GM23248 (cell line): ENCODE results near the gene AQP2. TPM values are rescaled to one million over a fixed set of nuclear protein-coding genes. Genes with fewer than 3 reads are reported as not detected.

Source experiments
- DNase-seq: peaks from one replicate; pipeline ENCODE4 v3.0.0-alpha.2; 2015
- H2AFZ ChIP-seq: fragments of 200-600 bp; sonication (generic); 2 replicates; pipeline ENCODE4 v1.6.1; 2016; ENCODE audit warnings: antibody characterized with exemption
- H3F3A ChIP-seq: fragments of 200-600 bp; sonication (generic); 2 replicates; pipeline ENCODE4 v1.6.1; 2016; ENCODE audit warnings: mild to moderate bottlenecking, antibody characterized with exemption, mixed run types; ENCODE audit not compliant: insufficient read depth
- H3K27ac ChIP-seq: fragments of 200-600 bp; sonication (generic); 2 replicates; pipeline ENCODE4 v1.5.1; 2016; ENCODE audit warnings: mild to moderate bottlenecking
- H3K27me3 ChIP-seq: fragments of 200-600 bp; sonication (generic); replicated peaks from 2 replicates; pipeline ENCODE4 v1.6.1; 2016; ENCODE audit warnings: mild to moderate bottlenecking; ENCODE audit not compliant: insufficient read depth
- H3K36me3 ChIP-seq: fragments of 200-600 bp; sonication (generic); 2 replicates; pipeline ENCODE4 v1.6.1; 2016; ENCODE audit warnings: low read depth, mild to moderate bottlenecking
- H3K4me1 ChIP-seq: fragments of 200-600 bp; sonication (generic); 2 replicates; pipeline ENCODE4 v1.6.1; 2016; ENCODE audit warnings: mild to moderate bottlenecking; ENCODE audit not compliant: insufficient read depth
- H3K4me2 ChIP-seq: fragments of 200-600 bp; sonication (generic); one replicate; pipeline ENCODE4 v1.6.1; 2016; ENCODE audit warnings: mild to moderate bottlenecking; ENCODE audit not compliant: unreplicated experiment
- H3K4me3 ChIP-seq: fragments of 200-600 bp; sonication (generic); 2 replicates; pipeline ENCODE4 v1.5.1; 2016; ENCODE audit warnings: mild to moderate bottlenecking
- H3K79me2 ChIP-seq: fragments of 200-600 bp; sonication (generic); 2 replicates; pipeline ENCODE4 v1.6.1; 2016; ENCODE audit warnings: mild to moderate bottlenecking; ENCODE audit not compliant: insufficient read depth
- H3K9ac ChIP-seq: fragments of 200-600 bp; sonication (generic); 2 replicates; pipeline ENCODE4 v1.6.1; 2016; ENCODE audit warnings: mild to moderate bottlenecking
- H3K9me2 ChIP-seq: fragments of 200-600 bp; sonication (generic); 2 replicates; pipeline ENCODE4 v1.6.1; 2016; ENCODE audit warnings: mixed run types, mild to moderate bottlenecking, moderate library complexity; ENCODE audit not compliant: insufficient read depth
- H3K9me3 ChIP-seq: fragments of 200-600 bp; sonication (generic); one replicate; pipeline ENCODE4 v1.6.1; 2017; ENCODE audit warnings: low read depth
- H4K20me1 ChIP-seq: fragments of 200-600 bp; sonication (generic); 2 replicates; pipeline ENCODE4 v1.6.0; 2016; ENCODE audit not compliant: insufficient read depth
- EZH2 ChIP-seq: fragments of 200-600 bp; sonication (generic); IDR thresholded peaks from 2 replicates; pipeline ENCODE4 v1.6.1; 2018; ENCODE audit warnings: antibody characterized with exemption, mild to moderate bottlenecking; ENCODE audit not compliant: insufficient read depth, poor library complexity, severe bottlenecking
- EZH2phosphoT487 ChIP-seq: fragments of 200-600 bp; sonication (generic); IDR thresholded peaks from 2 replicates; pipeline ENCODE4 v1.6.1; 2018; ENCODE audit warnings: antibody characterized with exemption, moderate library complexity, mild to moderate bottlenecking, low read depth; ENCODE audit not compliant: insufficient read depth
- WGBS, 2 experiments: methylation state at CpG; one replicate each; pipeline ENCODE4 v1.1.6; 2015 to 2017; ENCODE audit warnings: low lambda C conversion rate in 2 of 2, low coverage in 1 of 2; ENCODE audit errors: missing lambda C conversion rate in 2 of 2; 5-methylcytosine and 5-hydroxymethylcytosine counted together
- in situ Hi-C: fragments of 300-500 bp; cut with MboI; formaldehyde crosslinking; loops from 2 replicates; pipeline ENCODE4 v1.15.0; 2020
- polyA plus RNA-seq: library from polyadenylated mRNA; unstranded; fragments of >200 nt; fragmentation: Nextera tagmentation; extraction: Ambion mirVana; gene quantifications from 2 replicates; pipeline ENCODE4 v1.2.1, GENCODE V29; 2016
- total RNA-seq: library from RNA; depleted of rRNA; stranded (reverse); fragments of >200 nt; shearing (Covaris generic); gene quantifications from 2 replicates; pipeline ENCODE4 v1.2.3, GENCODE V29; 2014

Gene AQP2
- total and polyA plus RNA-seq, 2 experiments from 2014 or later: not detected

DNA sequence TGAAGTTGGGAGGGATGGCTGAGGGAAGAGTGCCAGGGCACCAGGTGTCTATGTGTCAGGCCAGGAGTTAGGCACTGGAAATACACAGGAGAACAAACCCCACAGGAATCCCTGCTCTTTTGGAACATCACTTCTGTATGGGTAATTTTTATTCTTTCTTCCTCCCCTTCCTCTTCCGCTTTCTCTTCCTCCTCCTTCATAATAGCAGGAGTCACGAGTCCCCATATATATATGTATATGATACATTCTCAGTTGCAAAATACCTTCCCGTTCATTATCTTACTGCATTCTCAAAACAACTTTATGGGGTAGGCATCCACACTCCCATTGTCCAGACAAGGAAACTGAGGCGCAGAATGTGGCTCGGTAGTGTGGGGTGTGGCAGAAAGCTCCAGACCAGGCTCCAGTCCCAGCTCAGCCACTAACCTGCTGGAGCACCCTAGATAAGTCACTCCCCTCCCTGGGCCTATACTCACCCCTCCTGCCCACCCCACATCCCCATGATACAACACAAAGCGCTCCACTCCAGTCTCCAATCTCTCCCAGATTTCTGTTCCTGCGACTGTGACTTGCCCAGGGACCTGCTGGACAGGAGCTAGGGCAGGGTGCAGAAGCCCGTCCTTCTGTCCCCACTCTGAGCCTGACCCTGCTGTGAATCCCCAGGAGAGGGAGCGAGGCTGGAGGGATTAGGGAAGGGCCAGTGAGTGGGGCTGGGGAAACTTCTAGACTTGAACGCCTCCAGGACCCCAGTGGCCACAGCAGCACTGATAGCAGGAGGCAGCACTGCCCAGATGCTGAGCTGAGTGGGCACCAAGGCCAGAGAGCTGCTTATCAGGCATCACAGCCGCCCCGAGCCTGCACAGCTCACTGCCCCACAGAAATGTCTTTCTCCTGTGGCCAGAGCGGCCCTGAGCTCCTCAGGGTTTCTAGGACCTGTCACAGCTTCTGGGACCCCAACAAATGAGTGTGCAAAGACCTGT, 1.4 kb upstream of the AQP2 start:
- Histone ChIP-seq H4K20me1 (no peaks in the 10 kb centered on the region), H3K9ac (no peak overlapping the region), H3K27ac (no peak overlapping the region), H3K9me3 (no peaks in the 10 kb centered on the region), H3F3A (no peaks in the 10 kb centered on the region), H3K4me1 (no peaks in the 10 kb centered on the region), H3K27me3 (0 out of 2 replicates have a peak, but pooled peaks cover 1% of the 10 kb centered on the region), H3K4me2 (no peak overlapping the region), H3K4me3 (no peak overlapping the region), H2AFZ (no peak overlapping the region), H3K9me2 (no peaks in the 10 kb centered on the region), H3K79me2 (no peaks in the 10 kb centered on the region), H3K36me3 (no peaks in the 10 kb centered on the region)
- no peak for TF ChIP-seq EZH2
- no peak for TF ChIP-seq EZH2phosphoT487
- no peak for DNase-seq
- in situ Hi-C loops: no loop called here
- 72 to 75% methylated on average over 13 of the region's 13 CpGs for WGBS, 2 experiments

DNA sequence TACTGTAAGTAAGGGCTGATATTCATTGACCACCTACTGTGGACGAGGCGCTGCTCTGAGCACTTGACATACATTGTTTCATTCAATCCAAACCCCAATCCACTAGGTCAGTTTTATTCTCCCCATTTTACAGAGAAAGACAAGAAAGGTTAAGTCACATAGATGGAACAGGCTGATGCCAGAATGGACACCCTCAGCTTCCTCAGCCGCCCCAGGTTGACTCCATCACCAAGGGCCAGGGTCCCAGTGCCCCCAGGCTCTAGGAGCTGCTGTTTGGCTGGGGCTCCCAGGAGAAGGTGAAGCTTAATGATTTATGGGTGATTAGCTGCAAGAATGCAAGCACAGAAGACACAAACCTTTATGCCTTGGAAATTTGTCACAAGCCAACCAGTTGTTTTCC, 671 bp upstream of the AQP2 start:
- in situ Hi-C loops: no loop called here
- Histone ChIP-seq H3K9me2 (no peaks in the 10 kb centered on the region), H4K20me1 (no peaks in the 10 kb centered on the region), H3K4me1 (no peaks in the 10 kb centered on the region), H3K4me3 (no peak overlapping the region), H3K79me2 (no peaks in the 10 kb centered on the region), H3K9ac (no peak overlapping the region), H3K9me3 (no peaks in the 10 kb centered on the region), H3K27me3 (peaks cover 9% of the 10 kb centered on the region), H3K36me3 (no peaks in the 10 kb centered on the region), H3K4me2 (no peak overlapping the region), H3K27ac (no peak overlapping the region), H2AFZ (no peak overlapping the region), H3F3A (no peaks in the 10 kb centered on the region)
- TF ChIP-seq EZH2phosphoT487 (no peak), EZH2 (no peak)
- DNase-seq: no peak
- 85 to 86% methylated on average over 3 of the region's 3 CpGs for WGBS, 2 experiments

DNA sequence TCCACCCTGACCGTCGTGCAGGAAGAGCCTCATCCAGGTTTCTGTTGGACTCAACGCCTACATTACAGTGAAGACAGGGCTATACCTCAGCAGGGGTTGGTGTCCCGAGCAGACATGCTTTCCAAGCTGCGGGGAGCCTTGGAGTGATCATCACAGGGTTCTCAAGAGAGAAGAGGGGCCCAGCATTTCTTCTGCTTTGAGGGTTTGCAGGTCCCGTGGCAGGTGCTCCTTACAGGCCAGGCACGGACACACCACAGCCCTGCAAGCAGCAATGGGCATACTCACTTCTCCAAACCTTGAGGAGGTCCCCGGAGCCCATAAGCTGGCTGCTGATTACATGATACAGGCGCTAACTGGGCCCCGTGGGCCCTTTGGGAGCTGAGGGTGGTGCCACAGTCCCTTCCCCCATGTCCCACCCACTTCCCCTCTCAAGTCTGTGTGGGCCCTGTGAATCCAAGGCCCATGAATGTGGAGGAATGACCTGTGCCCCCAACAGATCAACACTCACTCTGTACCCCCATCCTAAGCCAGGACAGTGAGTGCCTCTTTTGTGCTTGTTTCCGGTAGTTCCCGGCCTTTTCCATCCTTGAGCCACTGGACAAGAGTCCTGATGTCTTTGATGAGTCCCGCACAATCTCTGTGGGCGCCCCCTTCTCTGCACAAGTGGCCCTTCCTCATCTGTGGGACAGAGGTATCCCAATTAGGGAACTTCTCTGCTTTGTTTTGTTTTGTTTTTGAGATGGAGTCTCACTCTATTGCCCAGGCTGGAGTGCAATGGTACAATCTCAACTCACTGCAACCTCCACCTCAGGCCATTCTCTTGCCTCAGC, 1.1 kb downstream of the AQP2 start:
- DNase-seq: no peak
- Histone ChIP-seq H3K4me1 (no peaks in the 10 kb centered on the region), H3K4me3 (no peak overlapping the region), H3K27ac (no peak overlapping the region), H3K79me2 (no peaks in the 10 kb centered on the region), H2AFZ (no peak overlapping the region), H3K9me3 (no peaks in the 10 kb centered on the region), H3K9me2 (no peaks in the 10 kb centered on the region), H4K20me1 (no peaks in the 10 kb centered on the region), H3K9ac (no peak overlapping the region), H3K36me3 (no peaks in the 10 kb centered on the region), H3K4me2 (no peak overlapping the region), H3F3A (no peaks in the 10 kb centered on the region), H3K27me3 (peaks cover 24% of the 10 kb centered on the region)
- 68 to 71% methylated on average over 14 of the region's 14 CpGs for WGBS, 2 experiments
- in situ Hi-C loops: no loop called here
- TF ChIP-seq EZH2phosphoT487 (no peak), EZH2 (no peak)

DNA sequence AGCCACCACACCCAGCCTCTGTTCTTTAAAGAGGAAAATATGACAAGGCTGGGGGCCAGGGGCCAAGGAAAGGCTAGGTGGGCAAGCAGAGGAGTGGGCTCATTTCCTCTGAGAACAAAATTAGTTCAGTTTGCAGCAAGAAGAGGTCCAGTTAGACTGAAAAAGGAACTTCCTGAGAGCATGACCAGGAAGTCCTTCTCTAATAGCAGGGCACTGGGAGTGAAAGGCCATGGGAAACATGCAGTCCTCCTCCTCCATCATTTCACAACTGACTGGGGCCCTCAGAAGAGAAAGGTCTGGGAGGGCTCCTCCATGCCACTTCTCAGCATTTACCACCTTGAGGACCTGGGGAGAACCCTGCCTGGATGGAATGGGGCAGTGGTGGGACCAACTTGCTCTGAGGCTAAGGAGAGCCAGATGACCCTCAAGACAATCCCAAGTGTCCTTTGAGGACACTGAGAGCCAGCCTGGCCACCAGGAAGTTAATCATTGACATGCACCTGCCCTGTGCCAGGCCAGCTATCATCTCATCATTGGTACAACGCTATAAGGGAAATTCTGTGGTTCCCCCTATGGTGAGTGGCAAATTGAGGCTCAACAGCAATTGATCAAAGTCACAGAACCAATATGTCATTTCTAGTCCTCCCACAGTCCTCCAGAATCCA, 2.0 kb downstream of the AQP2 start:
- no peak for DNase-seq

More for the DNA sequence above, 2.0 kb downstream of the AQP2 start:
- H3K4me3 ChIP-seq: no peak overlapping the region
- H3K27me3 ChIP-seq: peaks cover 27% of the 10 kb centered on the region
- no peaks in the 10 kb centered on the region for H3K4me1 ChIP-seq
- no peak overlapping the region for H3K9ac ChIP-seq
- H3K9me3 ChIP-seq: no peaks in the 10 kb centered on the region
- no peak overlapping the region for H3K4me2 ChIP-seq
- H3K79me2 ChIP-seq: no peaks in the 10 kb centered on the region
- H3K36me3 ChIP-seq: no peaks in the 10 kb centered on the region
- H3K27ac ChIP-seq: no peak overlapping the region
- no peaks in the 10 kb centered on the region for H4K20me1 ChIP-seq
- TF ChIP-seq EZH2phosphoT487 (no peak), EZH2 (no peak)
- in situ Hi-C loops: no loop called here
- H3K9me2 ChIP-seq: no peaks in the 10 kb centered on the region
- no peak overlapping the region for H2AFZ ChIP-seq
- WGBS, 2 experiments: 96 to 100% methylated on average over 1 of the region's 1 CpG
- H3F3A ChIP-seq: no peaks in the 10 kb centered on the region
